Bone marrow (tissue), 2 donors: ENCODE measurements around the gene GBP3.
"Not testable (repeated sequence)": the region's sequence is repeated elsewhere in the genome, so short reads cannot be mapped to it uniquely, and the experiment has no call there.

Source experiments
- DNase-seq, 2 donors: peaks; one replicate each; lab custom pipeline; 2025; lab: John Stamatoyannopoulos, UW

The GBP3 gene, protein sequence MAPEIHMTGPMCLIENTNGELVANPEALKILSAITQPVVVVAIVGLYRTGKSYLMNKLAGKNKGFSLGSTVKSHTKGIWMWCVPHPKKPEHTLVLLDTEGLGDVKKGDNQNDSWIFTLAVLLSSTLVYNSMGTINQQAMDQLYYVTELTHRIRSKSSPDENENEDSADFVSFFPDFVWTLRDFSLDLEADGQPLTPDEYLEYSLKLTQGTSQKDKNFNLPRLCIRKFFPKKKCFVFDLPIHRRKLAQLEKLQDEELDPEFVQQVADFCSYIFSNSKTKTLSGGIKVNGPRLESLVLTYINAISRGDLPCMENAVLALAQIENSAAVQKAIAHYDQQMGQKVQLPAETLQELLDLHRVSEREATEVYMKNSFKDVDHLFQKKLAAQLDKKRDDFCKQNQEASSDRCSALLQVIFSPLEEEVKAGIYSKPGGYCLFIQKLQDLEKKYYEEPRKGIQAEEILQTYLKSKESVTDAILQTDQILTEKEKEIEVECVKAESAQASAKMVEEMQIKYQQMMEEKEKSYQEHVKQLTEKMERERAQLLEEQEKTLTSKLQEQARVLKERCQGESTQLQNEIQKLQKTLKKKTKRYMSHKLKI

DNA sequence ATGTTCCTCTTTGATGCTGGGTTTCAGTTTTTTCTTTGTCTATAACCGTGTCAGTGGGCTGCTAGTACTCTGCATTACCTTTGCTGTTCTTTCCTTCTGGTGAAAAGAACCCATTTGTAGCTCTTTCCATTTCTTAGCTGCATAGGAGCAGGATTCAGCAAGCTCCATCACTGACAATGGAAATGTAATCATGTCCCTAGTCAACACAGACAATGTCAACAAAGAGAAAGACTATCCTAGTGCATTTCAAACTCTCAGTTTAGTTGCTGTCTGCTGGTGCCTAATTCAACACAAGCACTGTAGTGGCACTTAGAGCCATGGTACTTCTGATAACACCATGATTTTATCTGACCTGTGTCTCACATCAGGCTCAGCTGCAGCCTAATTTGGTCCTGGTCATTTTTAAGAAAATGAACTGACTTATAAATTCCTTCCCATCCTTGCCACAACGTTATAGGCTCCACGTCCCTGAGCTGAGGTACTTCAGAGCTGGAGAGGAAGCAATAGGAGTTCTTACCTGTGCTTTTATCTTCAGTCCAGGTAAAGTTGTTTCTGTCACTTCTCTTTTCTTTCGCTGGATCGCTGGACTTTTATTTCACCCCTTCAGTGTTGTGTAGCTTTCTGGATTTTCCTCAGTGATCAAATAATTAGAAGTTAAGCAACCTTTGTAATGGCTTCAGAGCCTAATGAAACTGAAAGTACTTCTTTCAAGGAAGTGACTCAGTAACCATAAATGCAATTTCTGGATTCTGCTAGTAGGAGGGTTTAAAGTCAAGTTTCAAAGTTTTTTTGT is at the start of gene GBP3:
Gene GBP3, minus strand, starts transcription at position 700 of the 793 bp plus-strand sequence. CDS start 2,145 bp downstream, outside the sequence.
- peak in 1 of 2 donors; percentile 89 for DNase-seq

DNA sequence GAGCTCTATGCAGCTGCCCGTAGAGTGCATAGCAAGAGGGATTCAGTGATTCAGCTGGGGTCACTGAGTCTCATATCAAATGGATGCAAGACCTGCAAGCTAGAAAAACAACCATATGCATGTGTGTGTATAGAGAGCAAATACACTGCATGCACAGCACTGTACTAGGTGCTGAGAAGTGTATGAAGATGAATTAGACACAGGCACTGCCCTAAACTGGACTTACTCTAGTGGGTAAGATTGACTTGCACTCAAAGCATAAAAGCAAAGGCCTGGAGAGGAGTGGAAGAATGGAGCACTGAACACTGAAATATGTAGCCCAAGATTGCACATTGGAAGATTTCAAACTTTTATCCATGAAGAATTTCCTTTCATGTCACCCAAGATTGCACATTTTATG is 47.8 kb upstream of the GBP3 start:
- DNase-seq = no peak

GRCh38 chr1:89069951-89070350 is 47.3 kb upstream of the GBP3 start:
- DNase-seq = peak in 1 of 2 donors; percentile 30

- no peak for DNase-seq
These were observed 45.6 kb upstream of the GBP3 start for GRCh38 chr1:89068291-89068690.

GRCh38 chr1:89065079-89065868 is 42.6 kb upstream of the GBP3 start, which contains the start of gene GBP1:
Gene GBP1 (minus strand): TSS chr1:89065208. CDS start chr1:89063234, 1,974 bp downstream.
- DNase-seq = peak in 1 of 2 donors; percentile 33

- DNase-seq = no peak
These were observed 42.0 kb upstream of the GBP3 start for GRCh38 chr1:89064632-89065031.

GRCh38 chr1:89063094-89063493 is 40.4 kb upstream of the GBP3 start:
- DNase-seq = no peak

DNA sequence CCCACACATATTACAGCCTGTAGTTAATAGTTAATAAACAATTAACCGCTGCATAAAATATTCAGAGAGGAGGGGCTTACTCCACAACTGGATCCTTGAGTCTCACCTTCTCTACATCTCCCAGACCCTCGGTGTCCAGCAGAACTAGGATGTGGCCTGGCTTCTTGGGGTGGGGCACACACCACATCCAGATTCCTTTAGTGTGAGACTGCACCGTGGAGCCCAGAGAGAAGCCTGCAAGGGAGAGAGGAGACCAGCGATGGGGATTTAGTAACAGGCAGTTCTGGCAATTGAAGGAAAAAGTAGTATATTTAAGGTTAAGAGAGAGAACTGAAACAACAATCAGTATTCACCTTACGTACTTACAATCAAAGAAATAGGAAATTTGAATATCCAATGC is 37.4 kb upstream of the GBP3 start:
- DNase-seq = no peak

- no peak for DNase-seq
These were observed 29.3 kb upstream of the GBP3 start for GRCh38 chr1:89051955-89052312.

DNA sequence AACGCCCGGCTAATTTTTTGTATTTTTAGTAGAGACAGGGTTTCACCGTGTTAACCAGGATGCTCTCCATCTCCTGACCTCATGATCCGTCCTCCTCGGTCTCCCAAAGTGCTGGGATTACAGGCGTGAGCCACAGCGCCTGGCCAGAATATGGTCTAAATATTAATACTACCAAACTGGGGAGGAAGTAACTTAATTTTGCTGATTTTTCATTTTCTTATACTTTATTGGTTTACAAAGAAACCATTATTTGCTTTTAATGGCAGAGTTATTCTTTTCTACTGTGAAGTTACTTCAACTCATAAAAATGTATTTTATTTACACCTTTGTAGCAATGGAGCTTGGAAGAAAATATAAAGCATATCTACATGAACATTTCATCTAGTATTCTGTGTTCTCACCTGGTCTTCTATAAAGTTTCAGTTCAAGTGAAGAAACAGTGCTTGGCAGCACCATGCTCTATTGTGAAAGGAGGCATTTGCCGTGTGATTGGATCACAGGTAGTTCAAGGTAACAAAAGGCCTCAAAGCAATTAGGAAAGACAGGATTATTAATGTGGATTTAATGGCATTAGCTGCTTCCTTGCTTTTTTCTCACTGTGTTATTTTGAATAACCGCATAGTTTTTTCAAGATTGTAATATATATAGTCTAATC is 28.8 kb upstream of the GBP3 start:
- no peak for DNase-seq

DNA sequence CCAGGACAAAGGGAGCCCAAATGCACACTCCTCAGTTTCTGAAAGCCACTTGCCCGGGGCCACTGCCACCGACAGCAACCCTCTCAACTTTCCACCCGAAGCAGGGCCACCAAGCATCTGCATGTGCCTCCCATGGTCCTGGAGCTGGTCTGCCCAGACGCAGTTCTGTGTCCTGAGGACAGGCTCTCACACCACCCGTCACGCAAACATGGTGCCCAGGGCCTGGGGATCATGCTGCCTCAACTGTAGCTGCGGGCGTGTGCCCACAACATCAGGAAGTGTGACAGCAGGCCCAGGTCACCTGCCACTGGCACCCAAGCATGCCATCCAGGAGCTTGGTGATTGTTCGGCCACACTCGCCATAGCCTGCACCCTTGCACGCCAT is 28.0 kb upstream of the GBP3 start:
- DNase-seq = no peak

- DNase-seq = not testable (repeated sequence)
These were observed 27.4 kb upstream of the GBP3 start for GRCh38 chr1:89049901-89050648.

- DNase-seq = not testable (repeated sequence)
These were observed 26.5 kb upstream of the GBP3 start for GRCh38 chr1:89049187-89049586.

GRCh38 chr1:89047734-89048133 is 25.1 kb upstream of the GBP3 start:
- no peak for DNase-seq

DNA sequence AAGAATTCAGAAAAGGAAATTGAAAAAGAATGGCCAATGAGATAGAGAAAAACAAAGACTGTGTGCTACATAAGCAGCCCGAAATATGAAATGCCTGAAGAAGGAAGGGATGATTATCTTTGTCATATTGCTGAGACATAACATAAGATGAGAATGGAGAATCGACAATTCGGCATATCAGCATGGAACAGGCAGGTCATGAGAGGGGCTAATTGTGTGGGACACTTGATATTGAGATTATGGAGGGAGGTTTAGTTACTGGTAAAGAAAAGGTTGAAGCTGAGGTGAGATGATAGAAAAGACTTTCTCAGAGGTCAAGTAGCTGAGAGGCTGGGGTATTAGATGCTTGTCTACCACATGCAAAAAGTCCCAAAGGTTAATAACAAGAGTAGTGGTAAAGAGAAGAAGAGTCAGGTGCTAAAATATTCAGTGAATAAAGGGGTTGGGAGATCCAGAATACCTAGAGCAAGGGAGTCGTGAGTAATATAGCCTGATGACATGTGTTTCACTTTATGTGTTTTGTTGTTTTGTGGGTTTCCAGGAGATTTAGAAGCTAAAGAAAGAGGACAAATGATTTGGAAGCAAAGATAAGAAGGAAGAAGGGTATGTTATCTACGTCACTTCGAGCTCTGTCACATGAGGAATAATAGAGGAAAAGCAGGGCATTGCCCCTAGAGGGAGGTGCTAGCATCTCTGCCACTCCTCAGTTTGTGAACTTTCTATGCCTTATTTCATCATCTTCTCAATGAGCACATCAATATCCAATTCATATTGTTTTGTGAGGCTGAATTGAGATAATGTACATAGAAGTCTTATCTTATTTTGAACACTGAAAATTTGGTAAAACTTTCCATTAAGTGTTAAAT is 23.9 kb upstream of the GBP3 start:
- not testable (repeated sequence) for DNase-seq

GRCh38 chr1:89044970-89045721 is 22.5 kb upstream of the GBP3 start:
- DNase-seq = no peak

DNA sequence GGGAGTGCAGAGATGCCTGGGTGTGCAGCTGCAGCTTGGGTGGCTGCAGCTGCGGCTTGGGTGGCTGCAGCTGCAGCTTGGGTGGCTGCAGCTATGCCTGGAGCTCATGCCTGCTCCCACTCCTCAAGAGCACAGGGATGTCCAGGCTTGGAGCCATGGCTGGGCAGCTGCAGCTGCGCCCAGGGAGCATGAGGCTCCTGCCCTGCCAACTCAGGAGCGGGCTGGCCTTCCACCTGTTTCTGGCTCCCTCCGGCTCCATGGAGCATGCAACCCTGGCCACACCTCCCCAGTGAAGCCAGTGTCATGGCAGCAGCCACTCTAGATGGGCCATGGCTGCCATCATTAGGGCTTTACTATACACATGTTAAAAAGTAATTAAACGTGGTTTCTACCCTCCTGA is 21.3 kb upstream of the GBP3 start:
- no peak for DNase-seq

GRCh38 chr1:89042491-89042890 is 19.8 kb upstream of the GBP3 start:
- no peak for DNase-seq

DNA sequence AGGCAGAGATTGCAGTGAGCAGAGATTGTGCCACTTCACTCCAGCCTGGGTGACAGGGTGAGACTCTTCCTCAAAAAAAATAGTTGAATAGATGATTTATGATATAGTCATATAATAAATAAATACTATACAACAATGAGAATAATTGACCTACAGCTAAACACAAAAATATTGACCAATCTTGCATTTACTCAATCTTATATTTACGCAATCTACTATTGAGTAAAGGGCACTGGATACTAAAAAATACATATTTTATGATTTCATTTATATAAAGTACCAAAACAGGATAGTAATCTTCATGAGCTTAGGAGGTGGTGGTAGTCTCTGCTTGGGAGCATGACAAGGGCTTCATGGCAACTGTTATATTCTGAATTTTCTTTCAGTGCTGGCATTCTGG is 19.1 kb upstream of the GBP3 start:
- no peak for DNase-seq
